ENCODE results near the gene TOLLIP.
"Not testable (repeated sequence)": the region's sequence is repeated elsewhere in the genome, so short reads cannot be mapped to it uniquely, and the experiment has no call there.

Gene TOLLIP

DNA sequence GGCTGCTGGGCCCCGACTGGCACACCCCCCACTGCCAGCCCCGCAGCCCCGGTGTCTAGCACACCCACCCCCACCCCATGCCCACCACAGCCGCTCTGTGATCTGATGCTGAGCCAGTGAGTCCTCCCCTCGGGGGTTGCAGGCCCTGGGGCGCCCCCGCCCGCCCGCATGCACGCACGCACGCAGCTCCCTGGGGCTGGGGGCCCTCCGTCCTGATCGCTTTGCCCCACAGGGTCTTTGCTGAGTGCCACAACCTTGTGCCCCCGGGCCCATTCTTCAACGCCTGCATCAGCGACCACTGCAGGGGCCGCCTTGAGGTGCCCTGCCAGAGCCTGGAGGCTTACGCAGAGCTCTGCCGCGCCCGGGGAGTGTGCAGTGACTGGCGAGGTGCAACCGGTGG lies 54.3 kb downstream of the TOLLIP start:
- H3K4me3 ChIP-seq (ENCODE audit: low read depth, low read length), result no peak overlapping the region
- TF ChIP-seq, protein P1, sequence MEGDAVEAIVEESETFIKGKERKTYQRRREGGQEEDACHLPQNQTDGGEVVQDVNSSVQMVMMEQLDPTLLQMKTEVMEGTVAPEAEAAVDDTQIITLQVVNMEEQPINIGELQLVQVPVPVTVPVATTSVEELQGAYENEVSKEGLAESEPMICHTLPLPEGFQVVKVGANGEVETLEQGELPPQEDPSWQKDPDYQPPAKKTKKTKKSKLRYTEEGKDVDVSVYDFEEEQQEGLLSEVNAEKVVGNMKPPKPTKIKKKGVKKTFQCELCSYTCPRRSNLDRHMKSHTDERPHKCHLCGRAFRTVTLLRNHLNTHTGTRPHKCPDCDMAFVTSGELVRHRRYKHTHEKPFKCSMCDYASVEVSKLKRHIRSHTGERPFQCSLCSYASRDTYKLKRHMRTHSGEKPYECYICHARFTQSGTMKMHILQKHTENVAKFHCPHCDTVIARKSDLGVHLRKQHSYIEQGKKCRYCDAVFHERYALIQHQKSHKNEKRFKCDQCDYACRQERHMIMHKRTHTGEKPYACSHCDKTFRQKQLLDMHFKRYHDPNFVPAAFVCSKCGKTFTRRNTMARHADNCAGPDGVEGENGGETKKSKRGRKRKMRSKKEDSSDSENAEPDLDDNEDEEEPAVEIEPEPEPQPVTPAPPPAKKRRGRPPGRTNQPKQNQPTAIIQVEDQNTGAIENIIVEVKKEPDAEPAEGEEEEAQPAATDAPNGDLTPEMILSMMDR (IDR thresholded peaks at IDR 0.05; ENCODE audit: borderline replicate concordance, insufficient read depth, low read depth, low read length), result no peak

DNA sequence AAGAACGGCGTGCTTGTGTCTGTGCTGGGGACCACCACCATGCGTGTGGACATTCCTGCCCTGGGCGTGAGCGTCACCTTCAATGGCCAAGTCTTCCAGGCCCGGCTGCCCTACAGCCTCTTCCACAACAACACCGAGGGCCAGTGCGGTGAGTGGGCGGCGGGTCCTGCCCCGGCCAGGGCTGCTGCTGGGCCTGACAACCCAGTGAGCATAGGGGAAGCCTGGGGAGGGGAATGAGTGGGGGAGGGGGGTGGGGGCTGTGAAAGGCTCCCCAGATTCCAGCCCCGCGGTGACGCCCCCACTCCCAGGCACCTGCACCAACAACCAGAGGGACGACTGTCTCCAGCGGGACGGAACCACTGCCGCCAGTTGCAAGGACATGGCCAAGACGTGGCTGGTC lies 54.7 kb downstream of the TOLLIP start:
- no peak overlapping the region for H3K4me3 ChIP-seq (ENCODE audit: low read depth, low read length)
- TF ChIP-seq, protein P1 (IDR thresholded peaks at IDR 0.05; ENCODE audit: borderline replicate concordance, insufficient read depth, low read depth, low read length), result no peak

DNA sequence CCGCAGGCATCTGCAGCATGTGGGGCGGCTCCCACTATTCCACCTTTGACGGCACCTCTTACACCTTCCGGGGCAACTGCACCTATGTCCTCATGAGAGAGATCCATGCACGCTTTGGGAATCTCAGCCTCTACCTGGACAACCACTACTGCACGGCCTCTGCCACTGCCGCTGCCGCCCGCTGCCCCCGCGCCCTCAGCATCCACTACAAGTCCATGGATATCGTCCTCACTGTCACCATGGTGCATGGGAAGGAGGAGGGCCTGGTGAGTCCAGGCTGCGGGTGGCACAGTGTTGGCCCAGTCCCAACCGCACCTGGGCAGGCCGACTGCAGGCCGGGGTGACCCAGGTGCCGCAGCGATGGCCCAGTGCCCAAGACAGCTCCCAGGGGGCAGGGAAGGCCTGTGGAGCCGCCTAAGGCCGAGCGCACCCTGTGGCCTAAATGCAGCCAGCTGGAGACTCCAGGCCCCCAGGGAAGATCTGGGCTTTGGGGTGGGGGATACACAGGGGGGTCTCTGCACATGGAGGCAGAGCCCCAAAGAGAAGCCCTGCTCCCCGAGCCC lies 55.3 kb downstream of the TOLLIP start:
- no peak overlapping the region for H3K4me3 ChIP-seq (ENCODE audit: low read depth, low read length)
- TF ChIP-seq, protein P1 (IDR thresholded peaks at IDR 0.05; ENCODE audit: borderline replicate concordance, insufficient read depth, low read depth, low read length), result no peak

DNA sequence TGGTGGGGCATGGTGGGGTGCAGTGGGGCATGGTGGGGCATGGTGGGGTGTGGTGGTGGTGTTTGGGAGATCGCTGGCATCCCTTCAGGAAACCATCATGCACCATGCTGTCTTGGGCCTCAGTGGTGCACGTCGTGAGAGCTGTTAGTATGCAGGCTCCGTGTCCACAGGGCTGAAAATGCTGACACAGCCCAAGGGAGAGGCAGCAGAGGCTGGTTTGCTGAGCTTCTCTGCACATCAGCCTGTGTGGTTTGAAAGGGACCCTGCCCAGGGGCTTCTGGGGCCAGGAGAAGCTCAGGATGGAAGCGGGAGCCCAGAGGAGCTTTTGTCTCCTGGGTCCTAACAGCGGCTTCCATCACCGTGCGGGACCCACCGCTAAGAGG lies 56.3 kb downstream of the TOLLIP start:
- H3K4me3 ChIP-seq (ENCODE audit: low read depth, low read length), result no peak overlapping the region
- TF ChIP-seq, protein P1 (IDR thresholded peaks at IDR 0.05; ENCODE audit: borderline replicate concordance, insufficient read depth, low read depth, low read length), result no peak

DNA sequence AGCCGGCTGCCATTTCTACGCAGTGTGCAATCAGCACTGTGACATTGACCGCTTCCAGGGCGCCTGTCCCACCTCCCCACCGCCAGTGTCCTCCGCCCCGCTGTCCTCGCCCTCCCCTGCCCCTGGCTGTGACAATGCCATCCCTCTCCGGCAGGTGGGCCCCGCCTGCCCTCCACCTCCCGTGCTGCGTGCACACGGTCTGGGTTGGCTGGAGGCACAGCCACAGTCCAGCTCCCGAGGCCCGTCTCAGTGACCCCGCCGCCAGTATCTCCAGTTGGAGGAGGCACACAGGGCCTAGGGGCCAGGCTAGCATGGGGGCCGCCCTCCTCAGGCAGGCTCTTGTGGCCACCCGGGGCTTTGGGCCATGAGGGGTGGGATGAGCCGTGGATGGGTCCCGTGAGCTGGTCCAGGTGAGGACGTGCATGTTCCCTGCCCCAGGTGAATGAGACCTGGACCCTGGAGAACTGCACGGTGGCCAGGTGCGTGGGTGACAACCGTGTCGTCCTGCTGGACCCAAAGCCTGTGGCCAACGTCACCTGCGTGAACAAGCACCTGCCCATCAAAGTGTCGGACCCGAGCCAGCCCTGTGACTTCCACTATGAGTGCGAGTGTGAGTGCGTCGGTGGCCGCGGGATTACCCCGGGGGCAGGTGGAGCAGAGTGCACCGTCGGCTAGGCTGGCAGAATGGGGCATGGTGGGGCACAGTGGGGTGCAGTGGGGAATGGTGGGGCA lies 56.9 kb downstream of the TOLLIP start:
- H3K4me3 ChIP-seq (ENCODE audit: low read depth, low read length), result no peak overlapping the region
- TF ChIP-seq, protein P1 (IDR thresholded peaks at IDR 0.05; ENCODE audit: borderline replicate concordance, insufficient read depth, low read depth, low read length), result no peak

DNA sequence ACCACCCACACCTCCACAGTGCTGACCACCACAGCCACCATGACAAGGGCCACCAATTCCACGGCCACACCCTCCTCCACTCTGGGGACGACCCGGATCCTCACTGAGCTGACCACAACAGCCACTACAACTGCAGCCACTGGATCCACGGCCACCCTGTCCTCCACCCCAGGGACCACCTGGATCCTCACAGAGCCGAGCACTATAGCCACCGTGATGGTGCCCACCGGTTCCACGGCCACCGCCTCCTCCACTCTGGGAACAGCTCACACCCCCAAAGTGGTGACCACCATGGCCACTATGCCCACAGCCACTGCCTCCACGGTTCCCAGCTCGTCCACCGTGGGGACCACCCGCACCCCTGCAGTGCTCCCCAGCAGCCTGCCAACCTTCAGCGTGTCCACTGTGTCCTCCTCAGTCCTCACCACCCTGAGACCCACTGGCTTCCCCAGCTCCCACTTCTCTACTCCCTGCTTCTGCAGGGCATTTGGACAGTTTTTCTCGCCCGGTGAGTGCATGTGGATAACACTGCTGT lies 58.1 kb downstream of the TOLLIP start:
- TF ChIP-seq, protein P1 (IDR thresholded peaks at IDR 0.05; ENCODE audit: borderline replicate concordance, insufficient read depth, low read depth, low read length), result no peak
- no peak overlapping the region for H3K4me3 ChIP-seq (ENCODE audit: low read depth, low read length)

DNA sequence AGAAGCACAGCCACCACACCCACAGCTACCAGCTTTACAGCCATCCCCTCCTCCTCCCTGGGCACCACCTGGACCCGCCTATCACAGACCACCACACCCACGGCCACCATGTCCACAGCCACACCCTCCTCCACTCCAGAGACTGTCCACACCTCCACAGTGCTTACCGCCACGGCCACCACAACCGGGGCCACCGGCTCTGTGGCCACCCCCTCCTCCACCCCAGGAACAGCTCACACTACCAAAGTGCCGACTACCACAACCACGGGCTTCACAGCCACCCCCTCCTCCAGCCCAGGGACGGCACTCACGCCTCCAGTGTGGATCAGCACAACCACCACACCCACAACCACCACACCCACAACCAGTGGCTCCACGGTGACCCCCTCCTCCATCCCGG lies 59.0 kb downstream of the TOLLIP start:
- not testable (repeated sequence) for H3K4me3 ChIP-seq (ENCODE audit: low read depth, low read length)

DNA sequence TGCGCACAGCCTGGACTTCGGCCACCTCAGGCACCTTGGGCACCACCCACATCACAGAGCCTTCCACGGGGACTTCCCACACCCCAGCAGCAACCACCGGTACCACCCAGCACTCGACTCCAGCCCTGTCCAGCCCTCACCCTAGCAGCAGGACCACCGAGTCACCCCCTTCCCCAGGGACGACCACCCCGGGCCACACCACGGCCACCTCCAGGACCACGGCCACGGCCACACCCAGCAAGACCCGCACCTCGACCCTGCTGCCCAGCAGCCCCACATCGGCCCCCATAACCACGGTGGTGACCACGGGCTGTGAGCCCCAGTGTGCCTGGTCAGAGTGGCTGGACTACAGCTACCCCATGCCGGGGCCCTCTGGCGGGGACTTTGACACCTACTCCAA lies 60.5 kb downstream of the TOLLIP start:
- not testable (repeated sequence) for H3K4me3 ChIP-seq (ENCODE audit: low read depth, low read length)

DNA sequence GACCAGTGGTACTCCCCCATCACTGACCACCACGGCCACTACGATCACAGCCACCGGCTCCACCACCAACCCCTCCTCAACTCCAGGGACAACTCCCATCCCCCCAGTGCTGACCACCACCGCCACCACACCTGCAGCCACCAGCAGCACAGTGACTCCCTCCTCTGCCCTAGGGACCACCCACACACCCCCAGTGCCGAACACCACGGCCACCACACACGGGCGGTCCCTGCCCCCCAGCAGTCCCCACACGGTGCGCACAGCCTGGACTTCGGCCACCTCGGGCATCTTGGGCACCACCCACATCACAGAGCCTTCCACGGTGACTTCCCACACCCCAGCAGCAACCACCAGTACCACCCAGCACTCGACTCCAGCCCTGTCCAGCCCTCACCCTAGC lies 62.4 kb downstream of the TOLLIP start:
- H3K4me3 ChIP-seq (ENCODE audit: low read depth, low read length), result not testable (repeated sequence)

DNA sequence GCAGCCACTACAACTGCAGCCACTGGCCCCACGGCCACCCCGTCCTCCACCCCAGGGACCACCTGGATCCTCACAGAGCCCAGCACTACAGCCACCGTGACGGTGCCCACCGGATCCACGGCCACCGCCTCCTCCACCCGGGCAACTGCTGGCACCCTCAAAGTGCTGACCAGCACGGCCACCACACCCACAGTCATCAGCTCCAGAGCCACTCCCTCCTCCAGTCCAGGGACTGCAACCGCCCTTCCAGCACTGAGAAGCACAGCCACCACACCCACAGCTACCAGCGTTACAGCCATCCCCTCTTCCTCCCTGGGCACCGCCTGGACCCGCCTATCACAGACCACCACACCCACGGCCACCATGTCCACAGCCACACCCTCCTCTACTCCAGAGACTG lies 63.1 kb downstream of the TOLLIP start:
- H3K4me3 ChIP-seq (ENCODE audit: low read depth, low read length), result not testable (repeated sequence)

DNA sequence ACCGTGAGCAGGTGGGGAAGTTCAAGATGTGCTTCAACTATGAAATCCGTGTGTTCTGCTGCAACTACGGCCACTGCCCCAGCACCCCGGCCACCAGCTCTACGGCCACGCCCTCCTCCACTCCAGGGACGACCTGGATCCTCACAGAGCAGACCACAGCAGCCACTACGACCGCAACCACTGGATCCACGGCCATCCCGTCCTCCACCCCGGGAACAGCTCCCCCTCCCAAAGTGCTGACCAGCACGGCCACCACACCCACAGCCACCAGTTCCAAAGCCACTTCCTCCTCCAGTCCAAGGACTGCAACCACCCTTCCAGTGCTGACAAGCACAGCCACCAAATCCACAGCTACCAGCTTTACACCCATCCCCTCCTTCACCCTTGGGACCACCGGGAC lies 63.7 kb downstream of the TOLLIP start:
- not testable (repeated sequence) for H3K4me3 ChIP-seq (ENCODE audit: low read depth, low read length)

DNA sequence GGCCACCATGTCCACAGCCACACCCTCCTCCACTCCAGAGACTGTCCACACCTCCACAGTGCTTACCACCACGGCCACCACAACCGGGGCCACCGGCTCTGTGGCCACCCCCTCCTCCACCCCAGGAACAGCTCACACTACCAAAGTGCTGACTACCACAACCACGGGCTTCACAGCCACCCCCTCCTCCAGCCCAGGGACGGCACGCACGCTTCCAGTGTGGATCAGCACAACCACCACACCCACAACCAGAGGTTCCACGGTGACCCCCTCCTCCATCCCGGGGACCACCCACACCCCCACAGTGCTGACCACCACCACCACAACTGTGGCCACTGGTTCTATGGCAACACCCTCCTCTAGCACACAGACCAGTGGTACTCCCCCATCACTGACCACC lies 64.9 kb downstream of the TOLLIP start:
- H3K4me3 ChIP-seq (ENCODE audit: low read depth, low read length), result not testable (repeated sequence)
